ENCODE results near the gene MAP3K3.

The MAP3K3 gene

GRCh38 chr17:63657786-63658185, 35.6 kb downstream of the MAP3K3 start:
- no peak for DNase-seq

GRCh38 chr17:63658366-63658765, 36.1 kb downstream of the MAP3K3 start:
- DNase-seq, result no peak

GRCh38 chr17:63659850-63660249, 37.6 kb downstream of the MAP3K3 start:
- DNase-seq, result no peak

- no peak for DNase-seq
These were observed 43.5 kb downstream of the MAP3K3 start for GRCh38 chr17:63665527-63666214.

GRCh38 chr17:63672856-63673255, 50.6 kb downstream of the MAP3K3 start:
- no peak for DNase-seq

GRCh38 chr17:63675231-63675606, 53.0 kb downstream of the MAP3K3 start:
- DNase-seq, result no peak

- DNase-seq, result no peak
These were observed 53.7 kb downstream of the MAP3K3 start for GRCh38 chr17:63675607-63676546.

GRCh38 chr17:63676584-63676983, 54.4 kb downstream of the MAP3K3 start:
- DNase-seq, result no peak

GRCh38 chr17:63679214-63679613, 57.0 kb downstream of the MAP3K3 start:
- no peak for DNase-seq

- DNase-seq, result no peak
These were observed 58.5 kb downstream of the MAP3K3 start for GRCh38 chr17:63680700-63681099.

- DNase-seq, result no peak
These were observed 59.3 kb downstream of the MAP3K3 start for GRCh38 chr17:63681530-63681929.

- DNase-seq, result no peak
These were observed 60.2 kb downstream of the MAP3K3 start for GRCh38 chr17:63682441-63682840.

GRCh38 chr17:63682981-63683380, 60.8 kb downstream of the MAP3K3 start:
- no peak for DNase-seq

- DNase-seq, result no peak
These were observed 62.8 kb downstream of the MAP3K3 start for GRCh38 chr17:63685041-63685440.

GRCh38 chr17:63685578-63685977, 63.4 kb downstream of the MAP3K3 start:
- no peak for DNase-seq

- no peak for DNase-seq
These were observed 64.0 kb downstream of the MAP3K3 start for GRCh38 chr17:63686138-63686685.

- DNase-seq, result no peak
These were observed 66.3 kb downstream of the MAP3K3 start for GRCh38 chr17:63688396-63689020.

- no peak for DNase-seq
These were observed 67.3 kb downstream of the MAP3K3 start for GRCh38 chr17:63689479-63689878.

GRCh38 chr17:63692195-63692816, 70.1 kb downstream of the MAP3K3 start:
- no peak for DNase-seq

- DNase-seq, result no peak
These were observed 71.3 kb downstream of the MAP3K3 start for GRCh38 chr17:63693411-63694113.

GRCh38 chr17:63694229-63694949, 72.2 kb downstream of the MAP3K3 start:
- no peak for DNase-seq
